NCI-H2081 (cell line): ENCODE measurements around the gene SIX6.

Source experiments
- DNase-seq, 2 experiments: peaks; one replicate each; lab custom pipeline; 2025; lab: John Stamatoyannopoulos, UW

SIX6 gene

GRCh38 chr14:60514378-60514740 is 5.4 kb downstream of the SIX6 start:
- peak; percentile 68 to 70 for DNase-seq

GRCh38 chr14:60514741-60515491 is 6.0 kb downstream of the SIX6 start:
- peak; percentile 70 to 72 for DNase-seq

- DNase-seq = no peak
Measured at GRCh38 chr14:60515511-60516289, 6.8 kb downstream of the SIX6 start.

DNA sequence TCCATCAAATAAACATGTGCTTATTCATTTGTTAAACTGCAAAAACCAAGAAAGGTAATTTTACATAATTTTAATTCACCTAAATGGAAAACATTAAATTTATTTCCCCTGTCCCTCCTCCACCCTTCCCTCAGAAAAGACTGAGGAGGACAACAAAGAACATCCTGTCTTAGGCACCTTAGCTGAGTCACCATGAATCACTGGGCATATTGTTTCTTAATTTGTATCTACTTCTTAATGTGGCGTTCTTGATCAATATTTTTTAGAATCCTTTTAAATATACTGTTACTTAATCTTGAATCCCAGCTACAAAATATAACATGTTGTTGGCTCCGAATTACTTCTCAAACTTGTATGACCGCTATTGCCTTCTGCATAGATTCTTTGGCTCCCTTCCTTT is 23.5 kb downstream of the SIX6 start:
- no peak for DNase-seq

GRCh38 chr14:60537663-60538062 is 28.7 kb downstream of the SIX6 start:
- DNase-seq = no peak

GRCh38 chr14:60544659-60545058 is 35.7 kb downstream of the SIX6 start:
- DNase-seq = no peak

- DNase-seq = no peak
Measured at GRCh38 chr14:60553808-60554207, 44.9 kb downstream of the SIX6 start.

- DNase-seq = peak; percentile 52 to 72
Measured at GRCh38 chr14:60561845-60562746, 53.1 kb downstream of the SIX6 start.
